HepG2 (cell line): ENCODE data around the gene SAE1. TPM values are rescaled to one million over a fixed set of nuclear protein-coding genes. Genes with fewer than 3 reads are reported as not detected.

Experiments used
- DBP ChIP-seq: sonication (generic); formaldehyde crosslinking; IDR thresholded peaks from 2 replicates; pipeline ENCODE4 v1.4.0; 2020; ENCODE audit warnings: missing genetic modification reagents; ENCODE audit errors: not compliant biosample characterization
- HHEX ChIP-seq: IDR thresholded peaks from 2 replicates; pipeline ENCODE4 v1.6.1; 2016; ENCODE audit warnings: control low read depth
- HMGA1 ChIP-seq: sonication (generic); formaldehyde crosslinking; conservative IDR thresholded peaks from 2 replicates; pipeline ENCODE4 v1.4.0; 2020; ENCODE audit warnings: missing genetic modification reagents
- HNF1B ChIP-seq: sonication (generic); formaldehyde crosslinking; IDR thresholded peaks from 2 replicates; pipeline ENCODE4 v1.5.1; 2020; ENCODE audit warnings: mild to moderate bottlenecking, moderate library complexity, missing genetic modification reagents
- HNRNPL ChIP-seq: fragments of 200-400 bp; formaldehyde crosslinking; IDR thresholded peaks from 2 replicates; pipeline ENCODE4 v1.6.1; 2017; ENCODE audit warnings: mild to moderate bottlenecking, low read depth, low read length
- IRF2 ChIP-seq: IDR thresholded peaks from 2 replicates; pipeline ENCODE4 v1.6.1; 2018; ENCODE audit warnings: missing genetic modification reagents, missing compliant biosample characterization
- JDP2 ChIP-seq: sonication (generic); formaldehyde crosslinking; IDR thresholded peaks from 2 replicates; pipeline ENCODE4 v1.8.1; 2022; ENCODE audit warnings: missing genetic modification reagents, borderline replicate concordance
- KDM1A ChIP-seq: IDR thresholded peaks from 2 replicates; pipeline ENCODE4 v1.6.1; 2016; ENCODE audit warnings: missing compliant biosample characterization
- POLR2AphosphoS2 ChIP-seq: IDR thresholded peaks from 2 replicates; pipeline ENCODE4 v1.6.1; 2011; ENCODE audit warnings: low read depth, low read length, improper control_type of control experiment
- RAD21 ChIP-seq: fragments of 450-650 bp; formaldehyde crosslinking; IDR thresholded peaks from 2 replicates; pipeline ENCODE4 v1.5.0; 2020; ENCODE audit warnings: mild to moderate bottlenecking
- RFX1 ChIP-seq: fragments of 450-650 bp; IDR thresholded peaks from 2 replicates; pipeline ENCODE4 v1.6.1; 2017
- TFAP4 ChIP-seq: sonication (generic); IDR thresholded peaks from 2 replicates; pipeline ENCODE4 v1.6.1; 2016; ENCODE audit warnings: low read depth, borderline replicate concordance
- ZFP1 ChIP-seq: IDR thresholded peaks from 2 replicates; pipeline ENCODE4 v1.6.1; 2016
- ZFP91 ChIP-seq: sonication (generic); formaldehyde crosslinking; IDR thresholded peaks from 2 replicates; pipeline ENCODE4 v1.9.0; 2022; ENCODE audit warnings: missing genetic modification reagents, mild to moderate bottlenecking, borderline replicate concordance
- ZNF326 ChIP-seq: sonication (generic); formaldehyde crosslinking; IDR thresholded peaks from 2 replicates; pipeline ENCODE4 v1.4.0; 2020; ENCODE audit warnings: missing genetic modification reagents, borderline replicate concordance
- ZNF383 ChIP-seq: sonication (generic); formaldehyde crosslinking; IDR thresholded peaks from 2 replicates; pipeline ENCODE4 v1.4.0; 2020; ENCODE audit warnings: missing genetic modification reagents, mild to moderate bottlenecking, borderline replicate concordance
- ZNF576 ChIP-seq: sonication (generic); formaldehyde crosslinking; IDR thresholded peaks from 2 replicates; pipeline ENCODE4 v1.4.0; 2020; ENCODE audit warnings: mild to moderate bottlenecking, missing genetic modification reagents
- ZNF589 ChIP-seq: sonication (generic); formaldehyde crosslinking; conservative IDR thresholded peaks from 2 replicates; pipeline ENCODE4 v1.8.0; 2022; ENCODE audit warnings: mild to moderate bottlenecking, moderate library complexity, missing genetic modification reagents
- ZNF670 ChIP-seq: sonication (generic); formaldehyde crosslinking; IDR thresholded peaks from 2 replicates; pipeline ENCODE4 v1.8.0; 2022; ENCODE audit warnings: mild to moderate bottlenecking, missing genetic modification reagents, borderline replicate concordance
- ZNF800 ChIP-seq: sonication (generic); formaldehyde crosslinking; IDR thresholded peaks from 2 replicates; pipeline ENCODE4 v1.4.0; 2020; ENCODE audit warnings: missing genetic modification reagents
- ZNF878 ChIP-seq: sonication (generic); formaldehyde crosslinking; IDR thresholded peaks from 2 replicates; pipeline ENCODE4 v1.8.1; 2023; ENCODE audit warnings: mild to moderate bottlenecking, missing genetic modification reagents, moderate library complexity
- polyA plus RNA-seq, 8 experiments: library from polyadenylated mRNA; depleted of rRNA in 3 of 8; stranded (reverse) in 7 of 8; unstranded in 1 of 8; fragments of >200 nt; fragmentation: Illumina TruSeq in 4 of 8; extraction: Trizol in 4 of 8; gene quantifications; 2 replicates each; pipeline versions ENCODE4 v1.2.1 to v1.2.3, GENCODE V29; 2011 to 2016; ENCODE audit warnings: low read depth in 4 of 8, missing spikeins in 1 of 8, mixed read lengths in 1 of 8; ENCODE audit not compliant: insufficient read depth in 1 of 8
- total RNA-seq, 5 experiments: library from RNA; depleted of rRNA; stranded (reverse); fragments of >200 nt; fragmentation: Illumina TruSeq; extraction: Trizol; gene quantifications; 2 replicates each; pipeline ENCODE4 v1.2.3, GENCODE V29; 2016; ENCODE audit warnings: low read depth in 1 of 5

SAE1 gene
- total and polyA plus RNA-seq, 2 of the 13 experiments (the other 11 are each of a cell fraction or from before 2014, with no cell fraction given), result 87.6 to 197 TPM

- no peak for TF ChIP-seq ZNF326 (CRISPR knock-in tag)
- no peak for TF ChIP-seq TFAP4
- TF ChIP-seq ZNF670 (CRISPR knock-in tag), result peak; percentile 87; the same call in 1 of the 2 replicates
- peak; percentile 87 for TF ChIP-seq IRF2
- no peak for TF ChIP-seq ZNF383 (CRISPR knock-in tag)
- no peak; the same call in 1 of the 2 replicates for TF ChIP-seq ZNF878
- no peak for TF ChIP-seq HMGA1 (CRISPR knock-in tag)
- no peak for TF ChIP-seq POLR2AphosphoS2
- no peak; the same call in 1 of the 2 replicates for TF ChIP-seq RAD21 (CRISPR knock-in tag)
- TF ChIP-seq HHEX (CRISPR knock-in tag), result no peak
- TF ChIP-seq JDP2 (CRISPR knock-in tag), result no peak
- no peak for TF ChIP-seq ZNF800 (CRISPR knock-in tag)
- TF ChIP-seq KDM1A (CRISPR knock-in tag), result no peak
- 0 out of 2 replicates have a peak, but pooled peaks have one; percentile 12 for TF ChIP-seq HNRNPL
- TF ChIP-seq ZFP91, result peak; percentile 70; the same call in 1 of the 2 replicates
- no peak for TF ChIP-seq DBP (CRISPR knock-in tag)
- peak; percentile 90 for TF ChIP-seq HNF1B
- no peak for TF ChIP-seq ZFP1 (CRISPR knock-in tag)
- no peak for TF ChIP-seq RFX1
- no peak for TF ChIP-seq ZNF589 (CRISPR knock-in tag)
- 0 out of 2 replicates have a peak, but pooled peaks have one; percentile 34 for TF ChIP-seq ZNF576 (CRISPR knock-in tag)
Observed at GRCh38 chr19:47130589-47131227, at the start of gene SAE1 (continued).
